Bronchial epithelial cell (primary cell): ENCODE measurements around the gene MC4R. TPM values are rescaled to one million over a fixed set of nuclear protein-coding genes. Genes with fewer than 3 reads are reported as not detected.

ENCODE experiments used
- DNase-seq: peaks from one replicate; pipeline ENCODE4 v3.0.0-alpha.2; 2010; ENCODE audit warnings: low read depth
- FAIRE-seq: peaks from 2 replicates; lab custom pipeline; 2011; peaks lifted over from hg19 to GRCh38; lab: Jason Lieb, UNC
- H3K27me3 ChIP-seq: 2 replicates; pipeline ENCODE4 v1.5.1; 2011; ENCODE audit warnings: low read length; ENCODE audit not compliant: control insufficient read depth, insufficient read depth
- H3K36me3 ChIP-seq: 2 replicates; pipeline ENCODE4 v1.5.1; 2011; ENCODE audit warnings: low read length; ENCODE audit not compliant: control insufficient read depth, insufficient read depth
- H3K4me3 ChIP-seq: 2 replicates; pipeline ENCODE4 v1.5.1; 2011; ENCODE audit warnings: mild to moderate bottlenecking, low read depth, low read length, control low read depth
- CTCF ChIP-seq: IDR thresholded peaks from 2 replicates; pipeline ENCODE4 v1.5.1; 2011; ENCODE audit warnings: mild to moderate bottlenecking, moderate library complexity, low read length, control low read depth, inconsistent platforms; ENCODE audit not compliant: insufficient read depth, severe bottlenecking
- total RNA-seq: library from RNA; depleted of rRNA; stranded (reverse); fragments of >200 nt; gene quantifications from 2 replicates; pipeline ENCODE4 v1.2.1, GENCODE V29; 2014

MC4R gene
- total RNA-seq, 1 donor from 2014 or later, result under 0.01 TPM

- no peak for FAIRE-seq
- no peak overlapping the region for H3K4me3 ChIP-seq
- H3K36me3 ChIP-seq, result no peaks in the 10 kb centered on the region
- no peak for DNase-seq
- H3K27me3 ChIP-seq, result no peaks in the 10 kb centered on the region
- no peak for TF ChIP-seq CTCF
Measured at GRCh38 chr18:60385693-60386092, 13.1 kb upstream of the MC4R start.

GRCh38 chr18:60383893-60384292 lies 11.3 kb upstream of the MC4R start:
- FAIRE-seq (no peak), DNase-seq (no peak)
- Histone ChIP-seq H3K4me3 (no peak overlapping the region), H3K36me3 (no peaks in the 10 kb centered on the region), H3K27me3 (no peaks in the 10 kb centered on the region)
- no peak for TF ChIP-seq CTCF

GRCh38 chr18:60377778-60378469 lies 5.3 kb upstream of the MC4R start:
- Histone ChIP-seq H3K27me3 (no peaks in the 10 kb centered on the region), H3K4me3 (no peak overlapping the region), H3K36me3 (no peaks in the 10 kb centered on the region)
- DNase-seq (peak; percentile 88), FAIRE-seq (no peak)
- no peak for TF ChIP-seq CTCF

- no peak overlapping the region for H3K4me3 ChIP-seq
- no peaks in the 10 kb centered on the region for H3K27me3 ChIP-seq
- no peak for FAIRE-seq
- H3K36me3 ChIP-seq, result no peaks in the 10 kb centered on the region
- DNase-seq, result no peak
- no peak for TF ChIP-seq CTCF
Measured at GRCh38 chr18:60372132-60372531, 443 bp downstream of the MC4R start.

- no peak for FAIRE-seq
- TF ChIP-seq CTCF, result no peak
- no peak overlapping the region for H3K4me3 ChIP-seq
Measured at GRCh38 chr18:60358516-60358915, 14.1 kb downstream of the MC4R start.

GRCh38 chr18:60350941-60351340 lies 21.6 kb downstream of the MC4R start:
- H3K27me3 ChIP-seq, result no peaks in the 10 kb centered on the region
- H3K36me3 ChIP-seq, result no peaks in the 10 kb centered on the region
- no peak overlapping the region for H3K4me3 ChIP-seq
- DNase-seq, result peak; percentile 60
- no peak for FAIRE-seq
- TF ChIP-seq CTCF, result no peak

More at GRCh38 chr18:60358516-60358915, 14.1 kb downstream of the MC4R start:
- Histone ChIP-seq H3K36me3 (no peaks in the 10 kb centered on the region), H3K27me3 (no peaks in the 10 kb centered on the region)
- DNase-seq, result peak; percentile 70
